ENCODE data around the gene SELENON. TPM values are rescaled to one million over a fixed set of nuclear protein-coding genes. Genes with fewer than 3 reads are reported as not detected.
A peak's percentile ranks its signal among the peaks of the same experiment; 100 is the strongest.

The SELENON gene
- total and polyA plus RNA-seq, 9 of the 15 experiments (the other 6 are each of a cell fraction or from before 2014, with no cell fraction given): 0.43 to 26.7 (median 7.0) TPM

- peak; percentile 55; the same call in 1 of the 2 replicates for TF ChIP-seq GATAD2B (IDR thresholded peaks at IDR 0.05; ENCODE audit: borderline replicate concordance)
- no peak for TF ChIP-seq HOMEZ (CRISPR knock-in tag; IDR thresholded peaks at IDR 0.05)
- TF ChIP-seq MBD2 (IDR thresholded peaks at IDR 0.05; ENCODE audit: borderline replicate concordance, low read depth): 0 out of 2 replicates have a peak, but pooled peaks have one; percentile 20
- TF ChIP-seq POU5F1 (IDR thresholded peaks at IDR 0.05; ENCODE audit: borderline replicate concordance, low read depth, low read length, partially characterized antibody): no peak
- peak; percentile 77 for TF ChIP-seq CBFA2T3 (IDR thresholded peaks at IDR 0.05)
- TF ChIP-seq AFF4 (CRISPR knock-in tag; IDR thresholded peaks at IDR 0.05): no peak
- TF ChIP-seq ZNF253 (CRISPR knock-in tag; conservative IDR thresholded peaks at IDR 0.05): no peak
- no peak for TF ChIP-seq SNAPC5 (CRISPR knock-in tag; IDR thresholded peaks at IDR 0.05)
- no peak for TF ChIP-seq ZNF12 (CRISPR knock-in tag; IDR thresholded peaks at IDR 0.05)
- no peak for TF ChIP-seq NFE2L1 (tag; IDR thresholded peaks at IDR 0.05; ENCODE audit: borderline replicate concordance, low read depth)
- peak; percentile 56 for TF ChIP-seq EP400 (IDR thresholded peaks at IDR 0.05)
- no peak for TF ChIP-seq ZNF274 (IDR thresholded peaks at IDR 0.05; ENCODE audit: borderline replicate concordance, low read depth, low read length)
- no peak for TF ChIP-seq BHLHE40 (IDR thresholded peaks at IDR 0.05; ENCODE audit: low read length)
- TF ChIP-seq E4F1 (CRISPR knock-in tag; IDR thresholded peaks at IDR 0.05; ENCODE audit: borderline replicate concordance): no peak
- no peak for TF ChIP-seq ZSCAN32 (CRISPR knock-in tag; IDR thresholded peaks at IDR 0.05)
- TF ChIP-seq CBX1 (IDR thresholded peaks at IDR 0.05; ENCODE audit: low read depth): no peak
- no peak for TF ChIP-seq CTCF (IDR thresholded peaks at IDR 0.05 in 2 of 3, conservative IDR thresholded peaks at IDR 0.05 in 1 of 3; ENCODE audit: insufficient read depth in 2 of 3, low read depth in 1 of 3, low read length in 3 of 3)
These were observed 61.6 kb downstream of the SELENON start (continued) for GRCh38 chr1:25861316-25862286.

All from K562 (cell line).